Measurements from ENCODE around the gene WFS1. TPM values are rescaled to one million over a fixed set of nuclear protein-coding genes. Genes with fewer than 3 reads are reported as not detected.

The WFS1 gene
- total RNA-seq, 1 donor = 17.0 TPM

GRCh38 chr4:6258026-6258360 is 11.7 kb upstream of the WFS1 start:
- Histone ChIP-seq H3K79me2 (ENCODE audit: insufficient read depth, low read length) (no peaks in the 10 kb centered on the region), H3K27ac (ENCODE audit: low read depth, low read length) (no peak overlapping the region), H3K4me1 (ENCODE audit: insufficient read depth, low read length) (no peaks in the 10 kb centered on the region), H3K4me3 (ENCODE audit: insufficient read depth, low read length) (no peak overlapping the region), H2AFZ (ENCODE audit: low read length) (no peak overlapping the region), H3K27me3 (ENCODE audit: insufficient read depth, low read length) (peaks cover 5% of the 10 kb centered on the region), H4K20me1 (ENCODE audit: insufficient read depth, low read length) (no peaks in the 10 kb centered on the region), H3K9me3 (ENCODE audit: low read depth, low read length) (no peaks in the 10 kb centered on the region), H3K36me3 (ENCODE audit: insufficient read depth, low read length) (no peaks in the 10 kb centered on the region), H3K4me2 (ENCODE audit: insufficient read depth, low read length) (no peak overlapping the region)
- peak; percentile 66 for DNase-seq (ENCODE audit: insufficient read length, low spot score, missing footprints)
- no peak for TF ChIP-seq CTCF (IDR thresholded peaks at IDR 0.05; ENCODE audit: extremely low read depth, low read depth, low read length)

GRCh38 chr4:6258741-6259140 is 10.9 kb upstream of the WFS1 start:
- peaks cover 5% of the 10 kb centered on the region for H3K27me3 ChIP-seq (ENCODE audit: insufficient read depth, low read length)
- no peak overlapping the region for H2AFZ ChIP-seq (ENCODE audit: low read length)
- no peaks in the 10 kb centered on the region for H3K79me2 ChIP-seq (ENCODE audit: insufficient read depth, low read length)
- H3K4me2 ChIP-seq (ENCODE audit: insufficient read depth, low read length) = no peak overlapping the region
- no peaks in the 10 kb centered on the region for H4K20me1 ChIP-seq (ENCODE audit: insufficient read depth, low read length)
- H3K4me1 ChIP-seq (ENCODE audit: insufficient read depth, low read length) = no peaks in the 10 kb centered on the region
- no peak overlapping the region for H3K27ac ChIP-seq (ENCODE audit: low read depth, low read length)
- DNase-seq (ENCODE audit: insufficient read length, low spot score, missing footprints) = peak; percentile 36
- no peak for TF ChIP-seq CTCF (IDR thresholded peaks at IDR 0.05; ENCODE audit: extremely low read depth, low read depth, low read length)
- no peaks in the 10 kb centered on the region for H3K9me3 ChIP-seq (ENCODE audit: low read depth, low read length)
- no peaks in the 10 kb centered on the region for H3K36me3 ChIP-seq (ENCODE audit: insufficient read depth, low read length)
- no peak overlapping the region for H3K4me3 ChIP-seq (ENCODE audit: insufficient read depth, low read length)

DNA sequence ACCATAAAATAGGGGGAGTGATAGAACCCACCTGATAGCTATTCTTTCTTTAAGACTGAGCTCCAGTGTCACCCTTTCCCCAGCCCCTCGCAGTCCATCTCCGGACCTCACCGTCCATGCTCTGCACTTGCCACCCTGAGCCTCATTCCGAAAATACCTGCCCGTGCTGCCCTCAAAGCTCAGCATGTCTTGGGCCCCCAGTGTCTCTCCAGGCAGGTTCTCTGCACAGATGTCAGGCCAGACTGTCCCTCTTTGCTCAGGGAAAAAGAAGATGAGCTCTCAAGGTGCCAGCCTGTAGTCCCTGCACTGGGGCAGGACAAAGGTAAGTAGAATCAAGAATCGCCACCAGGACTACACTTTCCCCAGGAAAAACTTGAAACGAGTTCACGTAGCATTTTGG is 9.8 kb upstream of the WFS1 start:
- TF ChIP-seq CTCF (IDR thresholded peaks at IDR 0.05; ENCODE audit: extremely low read depth, low read depth, low read length) = no peak
- Histone ChIP-seq H3K9me3 (ENCODE audit: low read depth, low read length) (no peaks in the 10 kb centered on the region), H3K4me3 (ENCODE audit: insufficient read depth, low read length) (no peak overlapping the region)

DNA sequence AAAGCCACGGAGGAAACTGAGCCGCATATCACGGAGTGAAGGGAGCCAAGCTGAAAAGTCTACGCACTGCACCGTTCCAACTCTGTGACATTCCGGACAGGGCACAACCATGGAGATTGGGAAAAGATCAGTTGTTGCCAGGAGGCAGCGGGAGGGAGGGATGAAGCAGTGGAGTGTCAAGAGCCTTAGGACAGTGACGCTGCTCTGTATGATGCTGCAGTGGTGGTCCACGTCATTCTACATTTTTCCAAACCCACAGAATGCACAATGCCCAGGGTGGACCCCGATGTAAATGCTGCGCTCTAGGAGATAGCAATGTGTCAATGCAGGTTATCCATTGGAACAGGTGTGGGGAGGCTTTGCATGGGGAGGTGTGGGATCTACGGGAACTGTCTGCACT is 7.5 kb upstream of the WFS1 start:
- no peaks in the 10 kb centered on the region for H3K9me3 ChIP-seq (ENCODE audit: low read depth, low read length)
- no peaks in the 10 kb centered on the region for H3K79me2 ChIP-seq (ENCODE audit: insufficient read depth, low read length)
- no peaks in the 10 kb centered on the region for H3K4me1 ChIP-seq (ENCODE audit: insufficient read depth, low read length)
- no peaks in the 10 kb centered on the region for H3K36me3 ChIP-seq (ENCODE audit: insufficient read depth, low read length)
- TF ChIP-seq CTCF (IDR thresholded peaks at IDR 0.05; ENCODE audit: extremely low read depth, low read depth, low read length) = no peak
- no peaks in the 10 kb centered on the region for H4K20me1 ChIP-seq (ENCODE audit: insufficient read depth, low read length)
- H3K27me3 ChIP-seq (ENCODE audit: insufficient read depth, low read length) = peaks cover 13% of the 10 kb centered on the region
- no peak overlapping the region for H3K4me3 ChIP-seq (ENCODE audit: insufficient read depth, low read length)
- no peak overlapping the region for H2AFZ ChIP-seq (ENCODE audit: low read length)
- H3K4me2 ChIP-seq (ENCODE audit: insufficient read depth, low read length) = no peak overlapping the region
- peak; percentile 34 for DNase-seq (ENCODE audit: insufficient read length, low spot score, missing footprints)
- no peak overlapping the region for H3K27ac ChIP-seq (ENCODE audit: low read depth, low read length)

More for the DNA sequence above, 9.8 kb upstream of the WFS1 start:
- no peak overlapping the region for H3K27ac ChIP-seq (ENCODE audit: low read depth, low read length)
- H3K4me2 ChIP-seq (ENCODE audit: insufficient read depth, low read length) = no peak overlapping the region
- no peak overlapping the region for H2AFZ ChIP-seq (ENCODE audit: low read length)
- no peaks in the 10 kb centered on the region for H3K4me1 ChIP-seq (ENCODE audit: insufficient read depth, low read length)
- DNase-seq (ENCODE audit: insufficient read length, low spot score, missing footprints) = peak; percentile 60
- H3K36me3 ChIP-seq (ENCODE audit: insufficient read depth, low read length) = no peaks in the 10 kb centered on the region
- no peaks in the 10 kb centered on the region for H4K20me1 ChIP-seq (ENCODE audit: insufficient read depth, low read length)
- no peaks in the 10 kb centered on the region for H3K79me2 ChIP-seq (ENCODE audit: insufficient read depth, low read length)
- peaks cover 5% of the 10 kb centered on the region for H3K27me3 ChIP-seq (ENCODE audit: insufficient read depth, low read length)

Data from osteoblast (primary cell).